Left cardiac atrium (tissue), 4 donors: Measurements from ENCODE around the gene FGFBP3. TPM values are rescaled to one million over a fixed set of nuclear protein-coding genes. Genes with fewer than 3 reads are reported as not detected.
"Not testable (repeated sequence)": the region's sequence is repeated elsewhere in the genome, so short reads cannot be mapped to it uniquely, and the experiment has no call there.

Experiments used
- ATAC-seq, 2 donors: fragments of 200-7000 bp; cut with Tn5 transposase; one replicate each; pipeline ENCODE4 v1.9.1; 2020; ENCODE audit warnings: mild to moderate bottlenecking in 2 of 2, moderate library complexity in 2 of 2
- DNase-seq: peaks from one replicate; pipeline ENCODE4 v3.0.0-alpha.2; 2020
- intact Hi-C, 2 donors: fragments of 100-400 bp; cut with DNase I; formaldehyde crosslinking; loops; one replicate each; pipeline versions ENCODE4 v1.14.1 to v1.15.1; 2022 to 2023
- total RNA-seq, 2 donors: library from RNA; stranded (reverse); fragmentation: NEBNext Ultra II Directional; extraction: Animal tissue kit (Norgen Biotek cat#: 25700); gene quantifications; one replicate each; pipeline ENCODE4 v1.2.1, GENCODE V29; 2021
- donor health status: DM: no; HTN: yes; CAD: no.
- donor health status: DM: no; HTN: yes; CAD: no; lungs with severe emphysema.
- donor health status: DM: yes; HTN: yes; CAD: no.
- donor health status: Dilated cardiomyopathy.

Gene FGFBP3
- total RNA-seq, 2 donors from 2014 or later, result 0.53 to 0.81 TPM

GRCh38 chr10:91907914-91908336 is 1.4 kb downstream of the FGFBP3 start:
- ATAC-seq, result peak in 1 of 2 donors; percentile 24
- intact Hi-C loops, result no loop called here
- no peak for DNase-seq

GRCh38 chr10:91907033-91907594 is 2.2 kb downstream of the FGFBP3 start:
- intact Hi-C loops, result no loop called here
- no peak for DNase-seq
- no peak for ATAC-seq

- no peak for DNase-seq
- intact Hi-C loops, result no loop called here
- ATAC-seq, result peak; percentile 44 to 95
Observed at GRCh38 chr10:91901784-91902677, 7.3 kb downstream of the FGFBP3 start.

GRCh38 chr10:91897421-91897820 is 11.9 kb downstream of the FGFBP3 start:
- DNase-seq, result no peak

GRCh38 chr10:91896212-91896756 is 13.0 kb downstream of the FGFBP3 start:
- intact Hi-C loops, result no loop called here
- DNase-seq (no peak), ATAC-seq (no peak)

More at GRCh38 chr10:91897421-91897820, 11.9 kb downstream of the FGFBP3 start:
- no peak for ATAC-seq
- intact Hi-C loops, result no loop called here

GRCh38 chr10:91894261-91894685 is 15.0 kb downstream of the FGFBP3 start:
- DNase-seq, result not testable (repeated sequence)

GRCh38 chr10:91893051-91893450 is 16.2 kb downstream of the FGFBP3 start:
- DNase-seq (no peak), ATAC-seq (no peak)
- intact Hi-C loops, result no loop called here

More at GRCh38 chr10:91894261-91894685, 15.0 kb downstream of the FGFBP3 start:
- ATAC-seq, intact Hi-C loops: not testable (repeated sequence)

GRCh38 chr10:91891125-91892001 is 17.9 kb downstream of the FGFBP3 start:
- intact Hi-C loops, result no loop called here
- DNase-seq (no peak), ATAC-seq (peak in 1 of 2 donors; percentile 30)

GRCh38 chr10:91887272-91888076 is 21.8 kb downstream of the FGFBP3 start:
- intact Hi-C loops, result no loop called here
- peak; percentile 62 to 77 for ATAC-seq

GRCh38 chr10:91886954-91887271 is 22.4 kb downstream of the FGFBP3 start:
- ATAC-seq, result no peak
- DNase-seq, result no peak
- intact Hi-C loops, result no loop called here

More at GRCh38 chr10:91887272-91888076, 21.8 kb downstream of the FGFBP3 start:
- DNase-seq, result peak; percentile 39

GRCh38 chr10:91885362-91886079 is 23.8 kb downstream of the FGFBP3 start:
- intact Hi-C loops, result no loop called here
- no peak for DNase-seq
- no peak for ATAC-seq

- intact Hi-C loops, result no loop called here
- no peak for DNase-seq
- no peak for ATAC-seq
Observed at GRCh38 chr10:91884536-91884935, 24.8 kb downstream of the FGFBP3 start.

- intact Hi-C loops, result no loop called here
- ATAC-seq (peak; percentile 73 to 86), DNase-seq (peak; percentile 49)
Observed at GRCh38 chr10:91883549-91884444, 25.5 kb downstream of the FGFBP3 start.

- ATAC-seq (peak; percentile 19 to 64), DNase-seq (no peak)
- intact Hi-C loops, result no loop called here
Observed at GRCh38 chr10:91880310-91880709, 29.0 kb downstream of the FGFBP3 start.

GRCh38 chr10:91879515-91880170 is 29.6 kb downstream of the FGFBP3 start:
- no peak for ATAC-seq
- intact Hi-C loops, result no loop called here
- DNase-seq, result no peak

GRCh38 chr10:91875779-91876178 is 33.5 kb downstream of the FGFBP3 start:
- no peak for ATAC-seq
- intact Hi-C loops, result no loop called here
- DNase-seq, result no peak
